Right renal cortex interstitium (tissue), 3 donors: Measurements from ENCODE around the gene CLPSL1. TPM values are rescaled to one million over a fixed set of nuclear protein-coding genes. Genes with fewer than 3 reads are reported as not detected.

Experiments used
- polyA plus RNA-seq, 3 donors: library from polyadenylated mRNA; unstranded; fragments of 120-200 nt; gene quantifications; one replicate each; pipeline ENCODE4 v1.2.1, GENCODE V29; 2013; ENCODE audit not compliant: insufficient read length in 3 of 3

CLPSL1 gene
- polyA plus RNA-seq, 3 donors = 0.72 to 1.8 (median 0.94) TPM

Other genes with a start within 250 kb of the CLPSL1 start
- gene FKBP5, start 92.1 kb upstream of the CLPSL1 start, polyA plus RNA-seq = 10 to 100 TPM; 24.9 to 29.0 (median 27.7) TPM
- under 1 TPM; 0.48 to 0.89 (median 0.86) TPM for gene ARMC12, start 44.0 kb upstream of the CLPSL1 start, polyA plus RNA-seq
- gene CLPSL2, start 4.4 kb upstream of the CLPSL1 start, polyA plus RNA-seq = not detected
- gene CLPS, start 16.3 kb downstream of the CLPSL1 start, polyA plus RNA-seq = not detected
- not detected for gene LHFPL5, start 24.3 kb downstream of the CLPSL1 start, polyA plus RNA-seq
- gene SRPK1, start 140.1 kb downstream of the CLPSL1 start, polyA plus RNA-seq = 10 to 100 TPM; 47.8 to 52.2 (median 50.1) TPM
- gene SLC26A8, start 243.6 kb downstream of the CLPSL1 start, polyA plus RNA-seq = under 1 TPM; 0.27 to 0.67 (median 0.32) TPM
- gene MAPK14, start 246.8 kb downstream of the CLPSL1 start, polyA plus RNA-seq = 10 to 100 TPM; 54.4 to 57.7 (median 54.5) TPM